DMS79 treated with DMSO at 0.1 percent for 48 hours (cell line): ENCODE measurements around the gene POLR3B.

Experiments used
- DNase-seq: peaks from one replicate; lab custom pipeline; 2025; lab: John Stamatoyannopoulos, UW

POLR3B gene

DNA sequence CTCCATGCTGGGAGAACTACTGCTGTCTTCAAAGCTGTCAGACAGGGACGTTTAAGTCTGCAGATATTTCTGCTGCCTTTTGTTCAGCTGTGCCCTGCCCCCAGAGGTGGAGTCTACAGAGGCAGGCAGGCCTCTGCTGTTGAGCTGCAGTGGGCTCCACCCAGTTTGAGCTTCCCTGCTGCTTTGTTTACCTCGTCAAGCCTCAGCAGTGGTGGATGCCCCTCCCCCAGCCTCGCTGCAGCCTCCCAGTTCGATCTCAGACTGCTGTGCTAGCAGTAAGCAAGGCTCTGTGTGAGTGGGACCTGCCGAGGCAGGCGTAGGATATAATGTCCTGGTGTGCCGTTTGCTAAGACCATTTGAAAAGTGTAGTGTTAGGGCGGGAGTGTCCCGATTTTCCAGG, 193.9 kb downstream of the POLR3B start:
- DNase-seq, result no peak

DNA sequence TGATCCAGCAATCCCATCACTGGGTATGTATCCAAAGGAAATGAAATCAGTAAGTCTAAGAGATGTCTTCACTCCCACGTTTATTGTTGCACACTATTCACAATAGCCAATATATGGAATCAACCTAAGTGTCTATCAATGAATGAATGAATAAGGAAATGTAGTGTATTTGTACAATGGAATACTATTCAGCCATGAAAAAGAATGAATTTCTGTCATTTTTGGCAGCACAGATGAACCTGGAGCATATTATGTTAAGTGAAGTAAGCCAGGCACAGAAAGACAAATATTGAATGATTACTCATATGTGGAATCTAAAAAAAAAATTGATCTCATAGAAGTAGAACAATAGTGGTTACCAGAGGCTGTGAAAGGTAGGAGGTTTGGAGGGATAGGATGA, 194.7 kb downstream of the POLR3B start:
- no peak for DNase-seq
